K562 (cell line): Measurements from ENCODE around the gene TOR3A. TPM values are rescaled to one million over a fixed set of nuclear protein-coding genes. Genes with fewer than 3 reads are reported as not detected.

Source experiments
- EGR1 ChIP-seq: fragments of 450-650 bp; conservative IDR thresholded peaks from 2 replicates; pipeline ENCODE4 v1.6.1; 2017; ENCODE audit warnings: mild to moderate bottlenecking
- MXI1 ChIP-seq: IDR thresholded peaks from 2 replicates; pipeline ENCODE4 v1.6.1; 2011; ENCODE audit warnings: low read depth, mild to moderate bottlenecking, improper control_type of control experiment, low read length
- POLR2H ChIP-seq: IDR thresholded peaks from 2 replicates; pipeline ENCODE4 v1.6.1; 2016; ENCODE audit warnings: missing genetic modification characterization, low read depth, mild to moderate bottlenecking, control low read depth, missing compliant biosample characterization, moderate library complexity
- PREB ChIP-seq: sonication (generic); formaldehyde crosslinking; IDR thresholded peaks from 2 replicates; pipeline ENCODE4 v1.8.1; 2023; ENCODE audit warnings: mild to moderate bottlenecking, missing genetic modification reagents
- PYGO2 ChIP-seq: fragments of 450-650 bp; IDR thresholded peaks from 2 replicates; pipeline ENCODE4 v1.6.1; 2016; ENCODE audit warnings: mild to moderate bottlenecking, missing genetic modification characterization, moderate library complexity, missing compliant biosample characterization
- RB1 ChIP-seq: fragments of 450-650 bp; IDR thresholded peaks from 2 replicates; pipeline ENCODE4 v1.6.1; 2017; ENCODE audit warnings: low read depth, mild to moderate bottlenecking
- SIRT6 ChIP-seq: IDR thresholded peaks from one replicate; pipeline ENCODE4 v1.6.1; 2012; ENCODE audit warnings: low read depth, mild to moderate bottlenecking, control low read depth, inconsistent platforms, low read length, moderate library complexity
- ZBTB40 ChIP-seq, 2 experiments: fragments of 450-650 bp in 1 of 2; sonication (generic) in 1 of 2; formaldehyde crosslinking in 1 of 2; IDR thresholded peaks; 2 replicates each; pipeline versions ENCODE4 v1.7.1 to v1.9.0; 2016 to 2022; ENCODE audit warnings: inconsistent platforms in 1 of 2, mild to moderate bottlenecking in 1 of 2, missing genetic modification reagents in 1 of 2
- ZFP91 ChIP-seq: sonication (generic); formaldehyde crosslinking; IDR thresholded peaks from 2 replicates; pipeline ENCODE4 v1.8.0; 2022; ENCODE audit warnings: mild to moderate bottlenecking, missing genetic modification reagents
- ZNF239 ChIP-seq: fragments of 250-450 bp; sonication (Bioruptor Pico); IDR thresholded peaks from 2 replicates; pipeline ENCODE4 v1.4.0; 2020; ENCODE audit warnings: mild to moderate bottlenecking
- ZNF696 ChIP-seq: fragments of 250-450 bp; sonication (Bioruptor Pico); conservative IDR thresholded peaks from 2 replicates; pipeline ENCODE4 v1.4.0; 2020; ENCODE audit warnings: mild to moderate bottlenecking, moderate library complexity
- polyA plus RNA-seq, 8 experiments: library from polyadenylated mRNA; depleted of rRNA in 4 of 8; stranded (reverse) in 5 of 8; unstranded in 3 of 8; fragments of >200 nt; fragmentation: Nextera tagmentation in 2 of 8; fragmentation: Illumina TruSeq in 1 of 8; extraction: Ambion mirVana in 2 of 8; extraction: Trizol in 1 of 8; gene quantifications; 2 replicates each; pipeline versions ENCODE4 v1.2.1 to v1.2.3, GENCODE V29; 2011 to 2014; ENCODE audit warnings: inconsistent platforms in 1 of 8, missing spikeins in 1 of 8
- total RNA-seq, 7 experiments: library from RNA; depleted of rRNA in 6 of 7; stranded (reverse); fragments of >200 nt in 6 of 7; fragmentation: Illumina TruSeq in 2 of 7; extraction: Trizol in 2 of 7; gene quantifications; 2 replicates each; pipeline versions ENCODE4 v1.2.1 to v1.2.3, GENCODE V29; 2011 to 2021; ENCODE audit warnings: low replicate concordance in 1 of 7

TOR3A gene
- total and polyA plus RNA-seq, 9 of the 15 experiments (the other 6 are each of a cell fraction or from before 2014, with no cell fraction given), result 7.9 to 94.5 (median 39.7) TPM

- no peak for TF ChIP-seq ZBTB40 (IDR thresholded peaks at IDR 0.05)
- no peak for TF ChIP-seq ZBTB40 (CRISPR knock-in tag; IDR thresholded peaks at IDR 0.05)
- no peak for TF ChIP-seq RB1
- TF ChIP-seq EGR1, result no peak
- TF ChIP-seq POLR2H (tag), result no peak
- TF ChIP-seq ZFP91 (CRISPR knock-in tag), result no peak
- no peak for TF ChIP-seq SIRT6
- TF ChIP-seq PYGO2 (tag), result no peak
- no peak for TF ChIP-seq PREB (CRISPR knock-in tag)
- TF ChIP-seq MXI1, result no peak
- TF ChIP-seq ZNF239 (CRISPR knock-in tag), result no peak
- TF ChIP-seq ZNF696 (CRISPR knock-in tag), result no peak
Observed at GRCh38 chr1:179099891-179100290, 18.0 kb downstream of the TOR3A start (continued).
